Osteocyte (in vitro differentiated cells): ENCODE results near the gene LIMK2. TPM values are rescaled to one million over a fixed set of nuclear protein-coding genes. Genes with fewer than 3 reads are reported as not detected.

Source experiments
- DNase-seq: peaks from one replicate; pipeline ENCODE4 v3.0.0; 2021; ENCODE audit warnings: mixed read lengths; ENCODE audit not compliant: unreplicated experiment; ENCODE audit errors: extremely low spot score
- H3K27ac Mint-ChIP-seq: one replicate; pipeline ENCODE4 v1.8.0; 2021; ENCODE audit warnings: mild to moderate bottlenecking, mixed read lengths; ENCODE audit not compliant: unreplicated experiment
- H3K27me3 Mint-ChIP-seq: one replicate; pipeline ENCODE4 v1.8.0; 2021; ENCODE audit warnings: mixed read lengths; ENCODE audit not compliant: unreplicated experiment
- H3K36me3 Mint-ChIP-seq: one replicate; pipeline ENCODE4 v1.8.0; 2021; ENCODE audit warnings: mixed read lengths; ENCODE audit not compliant: unreplicated experiment
- H3K4me1 Mint-ChIP-seq: one replicate; pipeline ENCODE4 v1.8.0; 2021; ENCODE audit warnings: mixed read lengths; ENCODE audit not compliant: unreplicated experiment
- H3K4me3 Mint-ChIP-seq: one replicate; pipeline ENCODE4 v1.8.0; 2021; ENCODE audit warnings: mild to moderate bottlenecking, moderate library complexity, mixed read lengths; ENCODE audit not compliant: unreplicated experiment
- H3K9me3 Mint-ChIP-seq: one replicate; pipeline ENCODE4 v1.8.0; 2021; ENCODE audit warnings: mixed read lengths; ENCODE audit not compliant: unreplicated experiment
- total RNA-seq: library from RNA; stranded (reverse); gene quantifications from 2 replicates; pipeline ENCODE4 v1.2.1, GENCODE V29; 2021
- TF ChIP-seq, protein P1 (sequence below): fragments of 200-600 bp; sonication (generic); IDR thresholded peaks from 2 replicates; pipeline ENCODE4 v1.5.0; 2021; ENCODE audit warnings: antibody characterized with exemption, mild to moderate bottlenecking, moderate library complexity

LIMK2 gene
- total RNA-seq, 1 donor from 2014 or later: 49.8 TPM

DNA sequence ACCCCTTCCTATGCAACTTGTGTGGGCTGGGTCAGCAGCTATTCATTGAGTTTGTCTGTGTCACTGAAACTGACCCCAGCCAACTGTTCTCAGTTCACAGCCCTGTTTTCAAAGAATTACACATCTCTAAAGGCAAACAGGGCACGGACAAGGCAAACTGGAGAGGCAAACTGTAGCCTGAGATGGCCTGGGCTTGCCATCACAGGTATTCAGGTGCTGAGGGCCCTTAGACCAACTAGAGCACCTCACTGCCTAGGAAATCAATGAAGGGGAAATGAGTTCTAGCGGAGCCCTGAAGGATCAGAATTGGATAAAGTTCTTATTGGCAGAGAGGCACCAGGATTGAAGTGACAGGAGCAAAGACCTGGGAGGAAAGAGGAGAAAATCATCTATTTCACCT lies 56.2 kb downstream of the LIMK2 start:
- H3K27ac Mint-ChIP-seq: no peak overlapping the region
- H3K27me3 Mint-ChIP-seq: no peaks in the 10 kb centered on the region
- H3K36me3 Mint-ChIP-seq: peaks cover 44% of the 10 kb centered on the region

DNA sequence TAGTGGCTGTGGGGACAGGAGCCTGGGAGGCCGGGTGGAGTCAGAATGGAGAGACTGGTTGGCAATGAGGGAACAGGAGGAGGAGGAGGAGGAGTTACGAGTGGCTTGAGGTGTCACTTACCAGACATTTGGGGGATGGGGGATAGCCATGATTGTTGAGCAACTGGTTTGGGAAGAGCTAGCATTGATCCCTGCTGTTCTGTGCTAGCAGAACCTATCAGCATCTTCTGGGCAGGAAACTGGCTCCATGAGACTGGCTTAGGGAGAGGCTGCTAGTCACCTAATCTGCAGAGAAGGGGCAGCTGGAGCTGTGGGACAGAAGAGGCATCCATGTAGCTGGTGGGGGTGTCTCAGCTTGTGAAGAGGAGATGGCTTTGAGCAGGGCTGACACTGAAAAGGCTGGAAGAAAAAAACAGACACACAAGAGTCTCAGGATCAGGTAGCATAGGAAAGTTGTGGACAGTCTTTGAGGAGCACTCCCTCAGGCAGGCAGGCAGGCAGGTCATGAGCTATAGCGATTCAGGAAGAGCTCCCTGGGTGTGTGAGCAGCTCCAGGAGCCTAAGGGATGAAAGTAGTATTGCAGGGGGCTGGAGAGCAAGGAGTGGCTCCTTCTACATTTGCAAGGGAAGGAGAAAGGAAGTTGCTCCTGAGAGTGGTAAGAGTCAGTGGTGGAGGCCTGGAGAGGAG lies 57.9 kb downstream of the LIMK2 start:
- Mint-ChIP-seq H3K4me3 (no peak overlapping the region), H3K4me1 (peaks cover 8% of the 10 kb centered on the region), H3K9me3 (no peaks in the 10 kb centered on the region), H3K27ac (peak overlapping the region; percentile 12), H3K36me3 (peaks cover 50% of the 10 kb centered on the region), H3K27me3 (no peaks in the 10 kb centered on the region)
- TF ChIP-seq, protein P1, sequence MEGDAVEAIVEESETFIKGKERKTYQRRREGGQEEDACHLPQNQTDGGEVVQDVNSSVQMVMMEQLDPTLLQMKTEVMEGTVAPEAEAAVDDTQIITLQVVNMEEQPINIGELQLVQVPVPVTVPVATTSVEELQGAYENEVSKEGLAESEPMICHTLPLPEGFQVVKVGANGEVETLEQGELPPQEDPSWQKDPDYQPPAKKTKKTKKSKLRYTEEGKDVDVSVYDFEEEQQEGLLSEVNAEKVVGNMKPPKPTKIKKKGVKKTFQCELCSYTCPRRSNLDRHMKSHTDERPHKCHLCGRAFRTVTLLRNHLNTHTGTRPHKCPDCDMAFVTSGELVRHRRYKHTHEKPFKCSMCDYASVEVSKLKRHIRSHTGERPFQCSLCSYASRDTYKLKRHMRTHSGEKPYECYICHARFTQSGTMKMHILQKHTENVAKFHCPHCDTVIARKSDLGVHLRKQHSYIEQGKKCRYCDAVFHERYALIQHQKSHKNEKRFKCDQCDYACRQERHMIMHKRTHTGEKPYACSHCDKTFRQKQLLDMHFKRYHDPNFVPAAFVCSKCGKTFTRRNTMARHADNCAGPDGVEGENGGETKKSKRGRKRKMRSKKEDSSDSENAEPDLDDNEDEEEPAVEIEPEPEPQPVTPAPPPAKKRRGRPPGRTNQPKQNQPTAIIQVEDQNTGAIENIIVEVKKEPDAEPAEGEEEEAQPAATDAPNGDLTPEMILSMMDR: no peak
- DNase-seq: no peak

More for the DNA sequence above, 56.2 kb downstream of the LIMK2 start:
- H3K4me3 Mint-ChIP-seq: no peak overlapping the region
- H3K4me1 Mint-ChIP-seq: peaks cover 8% of the 10 kb centered on the region
- no peak for DNase-seq
- no peaks in the 10 kb centered on the region for H3K9me3 Mint-ChIP-seq
- TF ChIP-seq, protein P1: no peak

DNA sequence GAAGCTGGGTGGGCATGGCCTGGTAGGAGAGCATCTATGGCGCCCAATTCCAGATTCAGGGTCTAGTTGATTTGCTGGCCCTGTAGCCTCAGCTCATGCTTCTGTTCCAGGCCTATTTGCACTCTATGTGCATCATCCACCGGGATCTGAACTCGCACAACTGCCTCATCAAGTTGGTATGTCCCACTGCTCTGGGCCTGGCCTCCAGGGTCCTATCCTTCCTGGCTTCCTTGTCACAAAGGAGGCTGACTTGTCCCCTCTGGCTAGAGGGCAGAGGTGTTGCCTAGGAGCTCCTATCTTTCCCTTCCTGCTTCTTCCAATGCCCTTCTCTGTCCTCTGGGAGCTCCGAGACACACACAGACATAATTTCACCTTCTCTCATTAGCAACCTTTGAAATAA lies 58.9 kb downstream of the LIMK2 start:
- H3K27ac Mint-ChIP-seq: peak overlapping the region; percentile 15
- peaks cover 8% of the 10 kb centered on the region for H3K4me1 Mint-ChIP-seq
- no peaks in the 10 kb centered on the region for H3K27me3 Mint-ChIP-seq
- no peak overlapping the region for H3K4me3 Mint-ChIP-seq
- H3K36me3 Mint-ChIP-seq: peaks cover 53% of the 10 kb centered on the region
- no peak for DNase-seq
- H3K9me3 Mint-ChIP-seq: no peaks in the 10 kb centered on the region
- TF ChIP-seq, protein P1: no peak

DNA sequence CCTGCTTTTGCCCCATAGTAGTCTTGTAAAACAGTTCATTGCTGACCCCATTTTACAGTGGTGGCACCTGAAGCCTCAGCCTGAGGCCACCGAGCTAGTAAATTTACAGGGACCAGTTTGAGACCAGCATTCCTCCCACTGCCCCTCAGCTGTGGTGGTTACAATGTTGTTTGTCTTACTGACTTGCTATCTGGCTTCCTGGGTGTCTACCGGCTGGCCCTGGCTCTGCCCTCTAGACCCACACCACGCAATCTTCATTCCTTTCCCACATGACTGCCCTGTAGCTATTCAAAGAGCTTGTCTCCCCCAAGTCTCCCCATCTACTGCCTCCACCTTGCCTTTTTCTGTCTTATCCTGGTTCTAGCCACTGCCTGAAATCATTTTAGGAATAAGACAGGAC lies 59.4 kb downstream of the LIMK2 start:
- no peaks in the 10 kb centered on the region for H3K9me3 Mint-ChIP-seq
- peak overlapping the region; percentile 15 for H3K27ac Mint-ChIP-seq
- H3K27me3 Mint-ChIP-seq: no peaks in the 10 kb centered on the region
- peaks cover 8% of the 10 kb centered on the region for H3K4me1 Mint-ChIP-seq
- no peak overlapping the region for H3K4me3 Mint-ChIP-seq
- TF ChIP-seq, protein P1: no peak
- DNase-seq: no peak
- H3K36me3 Mint-ChIP-seq: peaks cover 51% of the 10 kb centered on the region

DNA sequence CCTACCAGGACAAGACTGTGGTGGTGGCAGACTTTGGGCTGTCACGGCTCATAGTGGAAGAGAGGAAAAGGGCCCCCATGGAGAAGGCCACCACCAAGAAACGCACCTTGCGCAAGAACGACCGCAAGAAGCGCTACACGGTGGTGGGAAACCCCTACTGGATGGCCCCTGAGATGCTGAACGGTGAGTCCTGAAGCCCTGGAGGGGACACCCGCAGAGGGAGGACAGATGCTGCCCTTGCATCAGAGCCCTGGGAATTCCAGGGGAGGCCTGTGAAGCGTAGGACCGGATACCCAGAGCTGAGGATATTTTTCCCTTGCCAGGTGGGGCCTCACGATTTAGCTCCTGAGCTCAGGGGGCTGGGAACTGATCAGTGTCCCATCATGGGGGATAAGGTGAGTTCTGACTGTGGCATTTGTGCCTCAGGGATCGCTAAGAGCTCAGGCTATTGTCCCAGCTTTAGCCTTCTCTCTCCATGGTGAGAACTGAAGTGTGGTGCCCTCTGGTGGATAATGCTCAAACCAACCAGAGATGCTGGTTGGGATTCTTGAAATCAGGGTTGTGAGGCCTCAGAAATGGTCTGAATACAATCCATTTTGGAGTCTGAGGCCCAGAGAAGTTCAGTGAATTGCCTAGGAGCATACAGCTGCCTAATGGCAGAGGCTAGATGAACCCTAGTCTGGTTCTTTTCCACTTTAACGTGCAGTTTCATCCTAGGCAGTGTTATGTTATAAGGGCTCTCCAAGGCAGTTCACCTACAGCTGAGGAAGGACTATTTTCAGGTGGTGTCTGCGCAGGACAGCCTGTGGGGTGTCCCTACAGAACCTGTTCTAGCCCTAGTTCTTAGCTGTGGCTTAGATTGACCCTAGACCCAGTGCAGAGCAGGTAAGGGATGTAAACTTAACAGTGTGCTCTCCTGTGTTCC lies 60.7 kb downstream of the LIMK2 start:
- peaks cover 48% of the 10 kb centered on the region for H3K36me3 Mint-ChIP-seq
- no peak overlapping the region for H3K4me3 Mint-ChIP-seq
- no peaks in the 10 kb centered on the region for H3K27me3 Mint-ChIP-seq
- no peaks in the 10 kb centered on the region for H3K9me3 Mint-ChIP-seq
- peaks cover 8% of the 10 kb centered on the region for H3K4me1 Mint-ChIP-seq
- DNase-seq: no peak
- TF ChIP-seq, protein P1: peak; percentile 76
- H3K27ac Mint-ChIP-seq: no peak overlapping the region
